ENCODE measurements around the gene EFL1.

DNA sequence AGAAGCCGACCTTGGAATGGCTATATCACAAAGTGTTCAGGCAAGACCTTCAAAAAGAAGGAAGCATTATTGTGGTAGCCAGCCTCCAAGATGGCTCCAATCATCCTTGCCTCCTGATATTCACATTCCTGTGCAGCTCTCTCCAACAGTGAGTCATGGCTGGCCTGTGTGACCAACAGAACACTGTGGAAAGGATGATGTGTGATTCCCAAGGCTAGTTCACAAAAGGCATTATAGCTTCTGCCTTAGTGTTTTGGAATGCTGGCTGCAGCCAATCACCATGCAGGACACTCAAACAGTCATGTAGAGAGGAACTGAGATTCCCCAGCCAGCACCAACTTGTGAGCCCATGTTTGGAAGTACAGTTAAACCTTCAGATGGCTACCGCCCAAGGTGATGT is 102.6 kb downstream of the EFL1 start:
- TF ChIP-seq POLR2A (IDR thresholded peaks at IDR 0.05) (no peak), POLR2AphosphoS5 (IDR thresholded peaks at IDR 0.05) (no peak)
- TF ChIP-seq, protein P1, sequence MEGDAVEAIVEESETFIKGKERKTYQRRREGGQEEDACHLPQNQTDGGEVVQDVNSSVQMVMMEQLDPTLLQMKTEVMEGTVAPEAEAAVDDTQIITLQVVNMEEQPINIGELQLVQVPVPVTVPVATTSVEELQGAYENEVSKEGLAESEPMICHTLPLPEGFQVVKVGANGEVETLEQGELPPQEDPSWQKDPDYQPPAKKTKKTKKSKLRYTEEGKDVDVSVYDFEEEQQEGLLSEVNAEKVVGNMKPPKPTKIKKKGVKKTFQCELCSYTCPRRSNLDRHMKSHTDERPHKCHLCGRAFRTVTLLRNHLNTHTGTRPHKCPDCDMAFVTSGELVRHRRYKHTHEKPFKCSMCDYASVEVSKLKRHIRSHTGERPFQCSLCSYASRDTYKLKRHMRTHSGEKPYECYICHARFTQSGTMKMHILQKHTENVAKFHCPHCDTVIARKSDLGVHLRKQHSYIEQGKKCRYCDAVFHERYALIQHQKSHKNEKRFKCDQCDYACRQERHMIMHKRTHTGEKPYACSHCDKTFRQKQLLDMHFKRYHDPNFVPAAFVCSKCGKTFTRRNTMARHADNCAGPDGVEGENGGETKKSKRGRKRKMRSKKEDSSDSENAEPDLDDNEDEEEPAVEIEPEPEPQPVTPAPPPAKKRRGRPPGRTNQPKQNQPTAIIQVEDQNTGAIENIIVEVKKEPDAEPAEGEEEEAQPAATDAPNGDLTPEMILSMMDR (IDR thresholded peaks at IDR 0.05), result no peak

All from suprapubic skin (tissue), 4 donors.